Astrocyte (in vitro differentiated cells and primary cell): ENCODE measurements around the gene EMP3.

Experiments used
- CTCF ChIP-seq: IDR thresholded peaks from 2 replicates; pipeline ENCODE4 v1.5.1; 2011; ENCODE audit warnings: low read depth, mild to moderate bottlenecking, inconsistent platforms, low read length, moderate library complexity; ENCODE audit not compliant: insufficient read depth
- EZH2 ChIP-seq: IDR thresholded peaks from 2 replicates; pipeline ENCODE4 v1.6.1; 2012; ENCODE audit warnings: mild to moderate bottlenecking, low read length, inconsistent platforms; ENCODE audit not compliant: insufficient read depth

- TF ChIP-seq CTCF (no peak), EZH2 (no peak)
These were observed 52.8 kb downstream of the EMP3 start for GRCh38 chr19:48378194-48378570.
